H1 (cell line): ENCODE results near the gene TMEM222. TPM values are rescaled to one million over a fixed set of nuclear protein-coding genes. Genes with fewer than 3 reads are reported as not detected.

Source experiments
- CHD1 ChIP-seq: IDR thresholded peaks from 2 replicates; pipeline ENCODE4 v1.6.1; 2012; ENCODE audit warnings: low read depth, low read length, improper control_type of control experiment
- MAX ChIP-seq: IDR thresholded peaks from 2 replicates; pipeline ENCODE4 v1.6.1; 2012; ENCODE audit warnings: inconsistent platforms
- TAF7 ChIP-seq: optimal IDR thresholded peaks from 2 replicates; pipeline ENCODE3; 2011; ENCODE audit warnings: low read depth, mild to moderate bottlenecking, inconsistent platforms, low read length, moderate library complexity, borderline replicate concordance
- polyA plus RNA-seq, 7 experiments: library from polyadenylated mRNA; depleted of rRNA in 3 of 7; stranded (reverse) in 5 of 7; unstranded in 2 of 7; fragments of >200 nt in 5 of 7; fragments of 200-250 nt in 2 of 7; gene quantifications; 1 replicate in 5 of 7; 2 replicates in 1 of 7; 4 replicates in 1 of 7; pipeline versions ENCODE4 v1.2.1 to v1.2.3, GENCODE V29; 2011 to 2013; ENCODE audit warnings: missing spikeins in 2 of 7, mixed read lengths in 2 of 7
- total RNA-seq: library from RNA; stranded (reverse); fragmentation: NEBNext Ultra II Directional; extraction: Animal tissue kit (Norgen Biotek cat#: 25700); gene quantifications from 2 replicates; pipeline ENCODE4 v1.2.1, GENCODE V29; 2021

TMEM222 gene
- total and polyA plus RNA-seq, 2 of the 8 experiments (the other 6 are each of a cell fraction or from before 2014, with no cell fraction given): 27.0 to 51.8 TPM

GRCh38 chr1:27342778-27343638 lies 21.0 kb downstream of the TMEM222 start (continued):
- TF ChIP-seq TAF7 (no peak), MAX (no peak), CHD1 (no peak)
- TF ChIP-seq, all 59 proteins: peak for 0
